Naive thymus-derived CD8-positive, alpha-beta T cell (primary cell): Measurements from ENCODE around the gene JPH3. TPM values are rescaled to one million over a fixed set of nuclear protein-coding genes. Genes with fewer than 3 reads are reported as not detected.
"Not testable (repeated sequence)": the region's sequence is repeated elsewhere in the genome, so short reads cannot be mapped to it uniquely, and the experiment has no call there.

ENCODE experiments used
- ATAC-seq, 2 donors: fragments of 150-1000 bp; cut with Tn5 transposase in 1 of 2; sonication (Bioruptor Pico), chemical (Tn5 transposase) in 1 of 2; 1 replicate in 1 of 2; 2 replicates in 1 of 2; pipeline ENCODE4 v1.10.0; 2021; ENCODE audit warnings: mild to moderate bottlenecking in 2 of 2, moderate library complexity in 2 of 2
- POLR2A ChIA-PET: fragments of 350-600 bp; sonication (Branson Sonifier 250); formaldehyde crosslinking; loops from one replicate; lab custom pipeline; 2021; ENCODE audit warnings: antibody characterized with exemption; lab: Charles Lee
- DNase-seq, 10 donors: peaks; one replicate each; pipeline versions ENCODE4 v3.0.0 to v3.0.0-alpha.2; 2020 to 2022
- H3K27ac Mint-ChIP-seq, 10 donors: one replicate each; pipeline ENCODE4 v1.8.0; 2020 to 2022; ENCODE audit warnings: mild to moderate bottlenecking in 10 of 10, mixed read lengths in 10 of 10, moderate library complexity in 4 of 10, inconsistent platforms in 1 of 10
- H3K27me3 Mint-ChIP-seq, 5 donors: one replicate each; pipeline ENCODE4 v1.8.0; 2021 to 2022; ENCODE audit warnings: mixed read lengths in 5 of 5
- H3K36me3 Mint-ChIP-seq, 3 donors: one replicate each; pipeline ENCODE4 v1.8.0; 2020 to 2022; ENCODE audit warnings: mixed read lengths in 3 of 3, mild to moderate bottlenecking in 2 of 3, inconsistent platforms in 1 of 3
- H3K4me1 Mint-ChIP-seq, 4 donors: one replicate each; pipeline ENCODE4 v1.8.0; 2021 to 2022; ENCODE audit warnings: mixed read lengths in 4 of 4
- H3K4me3 Mint-ChIP-seq, 10 donors: one replicate each; pipeline ENCODE4 v1.8.0; 2020 to 2022; ENCODE audit warnings: mild to moderate bottlenecking in 10 of 10, mixed read lengths in 10 of 10, moderate library complexity in 6 of 10, inconsistent platforms in 1 of 10
- H3K9me3 Mint-ChIP-seq, 9 donors: one replicate each; pipeline ENCODE4 v1.8.0; 2020 to 2022; ENCODE audit warnings: mixed read lengths in 9 of 9, mild to moderate bottlenecking in 3 of 9, inconsistent platforms in 1 of 9, moderate library complexity in 1 of 9
- polyA plus RNA-seq, 3 donors: library from polyadenylated mRNA; unstranded; fragments of 300-500 nt; fragmentation: Illumina TruSeq; gene quantifications; one replicate each; pipeline ENCODE4 v1.2.3, GENCODE V29; 2021
- total RNA-seq, 8 experiments: library from RNA in 2 of 8; stranded (reverse) in 2 of 8; gene quantifications; one replicate each; pipeline ENCODE4 v1.2.3 and lab custom pipeline; 2021 to 2026

JPH3 gene
- total and polyA plus RNA-seq, 5 experiments from 2014 or later: 0.08 to 0.09 TPM; not detected in 3

DNA sequence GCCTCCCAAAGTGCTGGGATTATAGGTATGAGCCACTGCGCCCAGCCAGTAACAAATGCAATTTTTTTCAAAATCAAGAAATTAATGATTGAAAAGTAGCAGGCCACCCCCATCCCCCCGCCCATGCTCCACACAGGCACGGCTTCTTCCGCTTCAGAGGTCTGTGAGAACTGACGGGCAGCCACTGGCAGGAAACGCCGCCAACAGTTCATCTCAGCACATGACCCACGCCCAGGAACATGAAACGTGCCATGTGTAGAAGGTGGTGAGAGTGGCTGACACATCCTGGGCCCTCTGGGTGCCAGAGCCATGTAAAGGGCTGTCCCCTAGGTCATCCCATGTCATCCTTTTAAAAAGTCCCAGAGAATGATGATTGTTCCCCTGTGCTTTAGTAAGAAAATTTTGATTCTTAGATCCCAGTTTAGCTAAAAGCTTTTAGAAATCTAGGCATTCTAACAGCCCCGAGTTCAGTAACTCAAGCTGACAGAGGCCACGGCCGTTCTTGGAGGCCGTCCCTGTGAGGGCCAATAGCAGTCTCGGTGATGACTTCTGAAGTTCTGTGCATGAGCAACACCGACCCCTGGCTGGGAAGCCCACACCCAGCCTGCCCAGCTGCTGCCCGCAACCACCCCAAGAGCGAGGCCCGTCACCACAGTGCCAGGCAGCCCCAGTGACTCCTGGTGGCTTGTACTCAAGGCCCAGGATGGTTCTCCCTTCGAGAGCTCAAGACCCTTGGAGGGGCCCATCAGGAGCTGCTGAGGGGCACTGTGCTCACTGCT lies 111.3 kb downstream of the JPH3 start:
- H3K36me3 Mint-ChIP-seq: peaks cover 0 to 67% (median 15%) of the 10 kb centered on the region in 3 donors
- H3K9me3 Mint-ChIP-seq: no peaks in the 10 kb centered on the region
- H3K27ac Mint-ChIP-seq: peak overlapping the region; percentile 25 to 98 (median 94)
- peaks cover 10 to 53% (median 39%) of the 10 kb centered on the region in 4 donors for H3K4me1 Mint-ChIP-seq
- no peaks in the 10 kb centered on the region for H3K27me3 Mint-ChIP-seq
- POLR2A ChIA-PET: interaction anchor here (0.8 to 2.7 kb wide), 6 partner anchors 8 to 52 kb away, joined by 3 to 13 read pairs (median 4); partner anchors contain the start of gene KLHDC4
- DNase-seq (peak in 9 of 10 donors; percentile 22 to 85 (median 54)), ATAC-seq (peak; percentile 94 to 97)
- H3K4me3 Mint-ChIP-seq: peak overlapping the region in 9 of 10 donors; percentile 29 to 80 (median 57)

GRCh38 chr16:87715231-87715630 lies 112.9 kb downstream of the JPH3 start:
- H3K9me3 Mint-ChIP-seq: no peaks in the 10 kb centered on the region

DNA sequence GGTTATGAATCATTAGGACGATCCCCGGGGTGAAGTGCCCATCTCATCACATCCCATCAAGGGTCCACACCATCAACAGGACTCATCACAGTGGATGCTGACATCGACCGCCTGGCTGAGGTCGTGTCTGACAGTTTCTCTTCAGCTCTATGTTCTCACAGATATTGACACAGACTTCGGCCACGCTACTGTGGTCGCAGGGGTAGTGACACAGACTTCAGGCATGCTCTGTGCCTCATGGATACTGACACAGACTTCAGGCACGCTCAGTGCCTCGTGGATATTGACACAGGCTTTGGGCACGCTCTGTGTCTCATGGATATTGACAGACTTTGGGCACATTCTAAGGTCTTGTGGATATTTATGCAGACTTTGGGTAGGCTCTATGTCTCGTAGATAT lies 113.3 kb downstream of the JPH3 start:
- no peaks in the 10 kb centered on the region for H3K9me3 Mint-ChIP-seq
- H3K4me1 Mint-ChIP-seq: peaks cover 12 to 55% (median 39%) of the 10 kb centered on the region in 4 donors
- H3K27me3 Mint-ChIP-seq: no peaks in the 10 kb centered on the region
- ATAC-seq (no peak), DNase-seq (no peak)
- peaks cover 0 to 65% (median 17%) of the 10 kb centered on the region in 3 donors for H3K36me3 Mint-ChIP-seq
- POLR2A ChIA-PET: no interaction called here
- H3K4me3 Mint-ChIP-seq: peak overlapping the region in 3 of 10 donors; percentile 9 to 56 (median 14)
- peak overlapping the region in 7 of 10 donors; percentile 4 to 91 (median 74) for H3K27ac Mint-ChIP-seq

More at GRCh38 chr16:87715231-87715630, 112.9 kb downstream of the JPH3 start:
- Mint-ChIP-seq H3K27me3 (no peaks in the 10 kb centered on the region), H3K4me1 (peaks cover 12 to 55% (median 39%) of the 10 kb centered on the region in 4 donors), H3K27ac (peak overlapping the region in 9 of 10 donors; percentile 34 to 93 (median 89)), H3K36me3 (peaks cover 0 to 68% (median 20%) of the 10 kb centered on the region in 3 donors), H3K4me3 (peak overlapping the region in 4 of 10 donors; percentile 9 to 56 (median 14))
- POLR2A ChIA-PET: interaction anchor here (0.8 to 2.7 kb wide), 2 partner anchors 13 to 15 kb away, joined by 4 to 13 read pairs; no protein-coding TSS in a partner anchor
- DNase-seq (no peak), ATAC-seq (no peak)

DNA sequence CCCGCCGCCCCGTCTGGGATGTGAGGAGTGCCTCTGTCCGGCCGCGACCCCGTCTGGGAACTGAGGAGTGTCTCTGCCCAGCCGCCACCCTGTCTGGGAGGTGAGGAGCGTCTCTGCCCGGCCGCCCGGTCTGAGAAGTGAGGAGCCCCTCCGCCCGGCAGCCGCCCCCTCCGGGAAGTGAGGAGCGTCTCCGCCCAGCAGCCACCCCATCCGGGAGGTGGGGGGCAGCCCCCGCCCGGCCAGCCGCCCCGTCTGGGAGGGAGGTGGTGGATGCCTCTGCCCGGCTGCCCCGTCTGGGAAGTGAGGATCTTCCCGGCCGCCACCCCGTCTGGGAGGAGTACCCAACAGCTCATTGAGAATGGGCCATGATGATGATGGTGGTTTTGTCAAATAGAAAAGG lies 116.5 kb downstream of the JPH3 start:
- H3K9me3 Mint-ChIP-seq, POLR2A ChIA-PET, H3K27me3 Mint-ChIP-seq, DNase-seq, ATAC-seq: not testable (repeated sequence)
- Mint-ChIP-seq H3K36me3 (peaks cover 0 to 71% (median 25%) of the 10 kb centered on the region in 3 donors), H3K4me1 (peaks cover 19 to 57% (median 39%) of the 10 kb centered on the region in 4 donors), H3K27ac (peak overlapping the region in 2 of 10 donors; percentile 35 to 51), H3K4me3 (peak overlapping the region in 1 of 10 donors; percentile 14)

DNA sequence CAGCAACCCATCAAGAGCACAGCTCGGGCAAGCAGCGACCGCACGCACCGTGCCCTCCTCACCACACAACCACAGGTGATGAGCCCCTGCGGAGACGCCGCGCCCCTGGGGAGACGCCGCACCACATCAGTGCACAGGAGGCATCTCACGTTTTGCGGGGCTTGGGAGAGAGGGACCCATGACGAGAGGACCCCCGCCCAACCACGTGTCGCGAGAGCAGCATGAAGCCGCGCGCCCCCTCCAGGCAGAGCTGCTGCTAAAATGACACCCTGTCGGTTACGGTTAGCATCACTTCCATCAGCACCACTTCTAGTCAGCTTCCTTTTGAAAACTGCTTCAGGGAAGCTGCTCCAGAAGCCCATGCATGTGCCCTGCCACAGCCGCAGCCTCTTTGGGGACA lies 118.1 kb downstream of the JPH3 start:
- Mint-ChIP-seq H3K4me1 (peaks cover 21 to 51% (median 32%) of the 10 kb centered on the region in 4 donors), H3K27me3 (no peaks in the 10 kb centered on the region), H3K9me3 (no peaks in the 10 kb centered on the region), H3K36me3 (peaks cover 0 to 74% (median 21%) of the 10 kb centered on the region in 3 donors), H3K27ac (no peak overlapping the region), H3K4me3 (no peak overlapping the region)
- ATAC-seq (no peak), DNase-seq (no peak)
- POLR2A ChIA-PET: interaction anchor here (1.9 kb wide), 1 partner anchor 19 kb away, joined by 5 read pairs; no protein-coding TSS in a partner anchor

DNA sequence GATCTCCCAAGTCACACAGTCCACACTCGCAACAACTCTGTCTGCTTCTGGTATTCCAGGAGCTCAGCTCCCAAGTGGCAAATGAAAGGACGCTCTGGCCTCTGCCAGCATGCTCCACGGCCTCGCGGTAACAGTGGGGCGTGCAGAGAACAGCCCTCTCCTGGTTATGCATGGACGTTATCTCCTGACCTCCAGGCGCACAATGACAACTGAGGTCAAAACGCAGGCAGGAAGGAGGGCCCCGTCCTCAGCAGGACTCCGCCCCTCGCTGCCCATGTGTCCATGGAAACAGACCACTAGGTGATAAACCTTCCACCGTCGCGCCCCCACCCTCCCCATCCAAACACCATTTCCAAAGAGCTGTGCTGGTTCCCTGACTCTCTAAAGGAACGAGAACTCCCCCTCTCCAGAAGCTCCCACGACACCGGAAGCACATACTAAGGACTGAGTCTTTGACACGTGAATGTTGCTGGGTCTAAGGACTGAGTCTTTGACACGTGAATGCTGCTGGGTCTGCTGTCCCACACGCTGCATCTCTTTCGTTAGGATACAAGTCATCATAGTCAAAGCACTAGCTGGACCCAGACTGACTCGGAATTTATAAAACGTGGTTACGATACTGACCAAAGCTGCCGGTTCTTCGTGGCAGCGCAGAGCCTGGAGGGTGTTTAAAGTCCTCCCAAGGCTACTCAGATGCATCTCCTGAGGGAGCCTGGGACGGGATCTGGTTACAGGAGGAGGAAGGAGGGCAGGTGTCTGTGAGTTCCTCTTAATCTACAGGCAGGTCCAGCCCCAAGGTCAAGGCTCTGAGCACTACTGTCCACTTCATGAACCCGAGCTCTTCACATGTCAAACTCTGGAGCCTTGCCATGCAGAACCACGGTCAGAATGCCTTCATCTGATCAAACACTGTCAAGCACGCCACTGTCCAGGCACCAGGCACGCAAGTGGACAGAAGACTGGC lies 119.6 kb downstream of the JPH3 start:
- POLR2A ChIA-PET: interaction anchor here (0.5 to 1.9 kb wide), 3 partner anchors 10 to 43 kb away, joined by 4 to 5 read pairs (median 5); no protein-coding TSS in a partner anchor
- Mint-ChIP-seq H3K4me1 (peaks cover 17 to 45% (median 30%) of the 10 kb centered on the region in 4 donors), H3K9me3 (no peaks in the 10 kb centered on the region), H3K27ac (peak overlapping the region in 2 of 10 donors; percentile 34 to 44), H3K27me3 (no peaks in the 10 kb centered on the region), H3K4me3 (no peak overlapping the region), H3K36me3 (peaks cover 0 to 72% (median 20%) of the 10 kb centered on the region in 3 donors)
- DNase-seq (no peak), ATAC-seq (no peak)

DNA sequence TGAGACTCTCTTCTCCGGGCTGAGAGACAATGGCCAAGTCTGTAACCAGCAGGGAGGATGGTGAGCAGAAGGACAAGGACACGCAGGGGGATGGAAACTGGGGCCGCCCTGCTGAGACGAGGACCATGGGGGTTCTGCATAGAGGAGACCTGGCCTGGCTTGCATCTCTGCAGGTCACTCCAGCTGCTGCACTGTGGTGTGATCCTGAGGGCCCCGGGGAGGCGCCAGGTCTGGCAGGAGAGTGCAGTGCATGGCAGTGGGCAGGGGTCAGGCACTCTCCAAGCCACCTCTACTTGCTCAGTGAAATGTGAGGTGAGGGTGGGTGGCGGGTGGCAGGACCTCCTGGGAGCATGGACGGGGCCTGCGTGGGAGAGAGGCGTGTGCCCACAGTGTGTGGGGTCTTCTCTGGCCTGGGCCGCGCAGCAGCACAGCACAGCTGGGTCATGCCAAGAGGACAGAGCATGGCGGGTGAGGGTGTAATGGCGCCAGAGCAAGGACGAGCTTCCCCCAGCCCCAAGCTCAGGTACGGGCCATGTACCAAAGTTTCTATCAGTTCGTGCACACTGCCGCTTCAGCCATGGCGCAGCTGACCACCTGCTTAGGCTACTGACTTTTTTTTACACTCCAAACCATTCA lies 120.4 kb downstream of the JPH3 start:
- DNase-seq: no peak
- Mint-ChIP-seq H3K27ac (peak overlapping the region in 6 of 10 donors; percentile 3 to 53 (median 30)), H3K4me3 (no peak overlapping the region), H3K36me3 (peaks cover 0 to 74% (median 22%) of the 10 kb centered on the region in 3 donors), H3K27me3 (no peaks in the 10 kb centered on the region), H3K9me3 (no peaks in the 10 kb centered on the region), H3K4me1 (peaks cover 14 to 41% (median 28%) of the 10 kb centered on the region in 4 donors)
- ATAC-seq: no peak
- POLR2A ChIA-PET: interaction anchor here (0.9 kb wide), 1 partner anchor 10 kb away, joined by 4 read pairs; no protein-coding TSS in a partner anchor

GRCh38 chr16:87723226-87723623 lies 120.9 kb downstream of the JPH3 start:
- Mint-ChIP-seq H3K9me3 (no peaks in the 10 kb centered on the region), H3K4me1 (peaks cover 11 to 37% (median 25%) of the 10 kb centered on the region in 4 donors), H3K36me3 (peaks cover 0 to 75% (median 22%) of the 10 kb centered on the region in 3 donors), H3K27ac (peak overlapping the region in 7 of 10 donors; percentile 3 to 58 (median 41)), H3K4me3 (peak overlapping the region in 1 of 10 donors; percentile 4), H3K27me3 (no peaks in the 10 kb centered on the region)
- peak in 2 of 10 donors; percentile 7 to 19 for DNase-seq
- POLR2A ChIA-PET: interaction anchor here (0.9 kb wide), 1 partner anchor 9 kb away, joined by 4 read pairs; no protein-coding TSS in a partner anchor
- ATAC-seq: peak; percentile 50 to 74

DNA sequence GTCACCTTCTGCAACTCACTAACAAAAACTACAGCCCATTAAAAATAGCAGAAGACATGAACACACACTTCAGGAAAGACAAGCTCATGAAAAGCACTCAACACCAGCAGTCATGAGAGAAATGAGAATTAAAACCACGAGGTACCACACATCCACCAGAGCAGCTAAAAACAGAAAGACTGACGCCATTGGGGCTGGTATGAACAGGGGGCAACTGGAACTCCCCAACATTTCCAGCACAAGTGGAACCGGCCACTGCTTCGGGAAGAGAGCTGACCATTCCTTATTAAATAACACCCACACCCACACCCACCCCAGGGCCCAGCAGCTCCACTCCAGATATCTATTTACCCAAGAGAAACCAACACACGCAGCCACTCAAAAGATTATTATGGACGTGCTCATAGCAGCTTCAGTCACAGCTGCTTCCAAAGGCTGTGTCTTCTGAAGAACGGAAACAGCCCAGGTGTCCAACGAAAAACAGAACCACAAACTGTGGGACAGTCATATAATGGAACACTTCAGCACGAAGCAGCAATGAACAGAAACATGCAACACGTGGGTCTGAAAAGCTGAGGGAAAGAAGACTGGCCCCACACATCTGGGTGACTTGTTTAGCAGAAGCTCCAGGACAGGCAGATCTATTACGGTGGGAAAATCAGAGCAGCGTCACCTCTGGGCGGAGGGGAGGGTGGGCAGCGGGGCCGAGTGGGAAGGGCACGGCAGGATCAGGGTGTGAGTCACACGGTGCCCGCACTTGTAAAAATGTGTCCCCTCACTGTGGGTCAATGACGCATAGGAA lies 122.4 kb downstream of the JPH3 start:
- ATAC-seq: peak in 1 of 2 donors; percentile 17
- POLR2A ChIA-PET: interaction anchor here (0.9 to 1.0 kb wide), 2 partner anchors 10 to 42 kb away, joined by 3 read pairs; no protein-coding TSS in a partner anchor
- peak overlapping the region in 6 of 10 donors; percentile 49 to 85 (median 72) for H3K27ac Mint-ChIP-seq
- no peaks in the 10 kb centered on the region for H3K27me3 Mint-ChIP-seq
- H3K9me3 Mint-ChIP-seq: no peaks in the 10 kb centered on the region
- H3K36me3 Mint-ChIP-seq: peaks cover 0 to 77% (median 20%) of the 10 kb centered on the region in 3 donors
- peak overlapping the region in 1 of 10 donors; percentile 36 for H3K4me3 Mint-ChIP-seq
- peaks cover 11 to 36% (median 25%) of the 10 kb centered on the region in 4 donors for H3K4me1 Mint-ChIP-seq
- peak in 1 of 10 donors; percentile 23 for DNase-seq

DNA sequence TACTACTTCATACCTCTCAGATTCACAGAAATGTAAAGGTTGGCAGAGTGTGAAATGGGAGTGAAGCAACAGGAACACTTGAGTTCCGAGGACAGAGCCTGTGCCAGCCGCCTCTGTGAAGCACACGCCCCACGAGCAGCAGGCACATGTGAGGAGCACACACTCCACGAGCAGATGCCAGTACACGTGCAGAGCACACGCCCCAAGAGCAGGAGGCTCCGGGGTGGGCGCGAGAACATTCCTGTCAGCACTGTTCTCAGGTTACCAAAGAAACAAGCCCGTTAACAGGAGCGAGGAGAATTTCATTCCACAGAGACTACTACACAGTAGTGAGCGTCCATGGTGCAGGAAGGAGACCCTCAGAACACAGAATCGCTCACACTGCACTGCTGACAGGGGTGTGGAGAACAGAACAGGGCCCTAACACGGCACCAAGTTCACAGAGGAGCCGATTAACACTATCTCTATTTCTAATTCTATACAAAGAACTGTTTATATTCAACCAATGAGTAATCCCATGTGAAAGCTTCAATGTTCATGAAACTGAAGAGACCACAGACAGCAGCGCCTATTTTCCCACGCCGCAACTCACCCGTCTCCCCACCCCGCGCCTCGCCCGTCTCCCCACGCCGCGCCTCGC lies 123.4 kb downstream of the JPH3 start:
- no peak for ATAC-seq
- H3K9me3 Mint-ChIP-seq: no peaks in the 10 kb centered on the region
- H3K36me3 Mint-ChIP-seq: peaks cover 0 to 80% (median 22%) of the 10 kb centered on the region in 3 donors
- POLR2A ChIA-PET: no interaction called here
- no peak overlapping the region for H3K4me3 Mint-ChIP-seq
- H3K27me3 Mint-ChIP-seq: no peaks in the 10 kb centered on the region
- H3K27ac Mint-ChIP-seq: peak overlapping the region in 5 of 10 donors; percentile 43 to 86 (median 61)
- no peak for DNase-seq
- H3K4me1 Mint-ChIP-seq: peaks cover 11 to 36% (median 23%) of the 10 kb centered on the region in 4 donors
